Heart right ventricle (tissue), 16 donors: ENCODE data around the gene AGAP1. TPM values are rescaled to one million over a fixed set of nuclear protein-coding genes. Genes with fewer than 3 reads are reported as not detected.

Experiments used
- ATAC-seq, 8 donors: fragments of 200-7000 bp; cut with Tn5 transposase; one replicate each; pipeline ENCODE4 v1.9.1; 2020; ENCODE audit warnings: mild to moderate bottlenecking in 8 of 8, moderate library complexity in 8 of 8, moderate number of reproducible peaks in 1 of 8
- DNase-seq, 2 donors: peaks; one replicate each; pipeline ENCODE4 v3.0.0-alpha.2; 2020
- H3K27ac ChIP-seq, 10 donors: fragments of 200-600 bp; sonication (generic) in 2 of 10; one replicate each; pipeline versions ENCODE4 v1.5.0 to v1.8.0; 2020 to 2022; ENCODE audit warnings: mild to moderate bottlenecking in 3 of 10
- H3K27me3 ChIP-seq, 7 donors: fragments of 200-600 bp; one replicate each; pipeline ENCODE4 v1.8.0; 2021 to 2022; ENCODE audit warnings: mild to moderate bottlenecking in 2 of 7
- H3K36me3 ChIP-seq, 9 donors: fragments of 200-600 bp; sonication (generic) in 1 of 9; one replicate each; pipeline versions ENCODE4 v1.5.0 to v1.8.0; 2020 to 2022; ENCODE audit warnings: mild to moderate bottlenecking in 2 of 9
- H3K4me1 ChIP-seq, 9 donors: fragments of 200-600 bp; sonication (generic) in 1 of 9; one replicate each; pipeline versions ENCODE4 v1.5.0 to v1.8.0; 2020 to 2022; ENCODE audit warnings: mild to moderate bottlenecking in 4 of 9
- H3K4me3 ChIP-seq, 10 donors: fragments of 200-600 bp; sonication (generic) in 2 of 10; one replicate each; pipeline versions ENCODE4 v1.5.0 to v1.8.0; 2020 to 2022; ENCODE audit warnings: mild to moderate bottlenecking in 7 of 10, moderate library complexity in 2 of 10
- H3K9me3 ChIP-seq, 11 donors: fragments of 200-600 bp in 10 of 11; sonication (generic) in 2 of 11; one replicate each; pipeline versions ENCODE4 v1.5.0 to v1.8.0; 2013 to 2022; ENCODE audit warnings: mild to moderate bottlenecking in 2 of 11, control low read depth in 1 of 11, moderate library complexity in 1 of 11
- CTCF ChIP-seq, 9 donors: fragments of 200-600 bp; sonication (generic) in 2 of 9; IDR thresholded peaks; one replicate each; pipeline versions ENCODE4 v1.5.0 to v1.8.0; 2021 to 2022; ENCODE audit warnings: antibody characterized with exemption in 9 of 9, mild to moderate bottlenecking in 5 of 9, moderate library complexity in 1 of 9
- WGBS, 2 donors: extraction: QIAGEN DNeasy Blood & Tissue Kit; methylation state at CpG; one replicate each; pipeline ENCODE4 v1.1.7; 2013; ENCODE audit warnings: inconsistent platforms in 1 of 2; 5-methylcytosine and 5-hydroxymethylcytosine counted together
- intact Hi-C, 10 donors: fragments of 100-400 bp; cut with DNase I; formaldehyde crosslinking; loops; one replicate each; pipeline versions ENCODE4 v1.11.1 to v1.14.2; 2022
- polyA plus RNA-seq, 2 donors: library from polyadenylated mRNA; stranded (reverse); fragments of 200-250 nt; gene quantifications; one replicate each; pipeline ENCODE4 v1.2.3, GENCODE V29; 2013
- total RNA-seq, 10 donors: library from RNA; stranded (reverse); fragmentation: NEBNext Ultra II Directional in 3 of 10; extraction: Animal tissue kit (Norgen Biotek cat#: 25700) in 3 of 10; gene quantifications; one replicate each; pipeline versions ENCODE4 v1.2.1 to v1.2.4, GENCODE V29; 2021 to 2023
- donor health status: Arrhythmogenic right ventricular cardiomyopathy.
- donor health status: ischemic (EF 13 %, LVEDD 7.1; RV severe dilation, severe dysfunction).
- donor health status: healthy with polysubstance abuse.
- donor health status: DM: no; HTN: yes; CAD: no.
- donor health status: DM: no; HTN: no; CAD: no.
- donor health status: ischemic (EF 25% LVEDD 6.9; RV normal size, moderate dysfunction).
- donor health status: ischemic (EF 25% LVEDD 5.7; RV mildly dilated, moderate dysfunction).
- donor health status: healthy.
- donor health status: DM: yes; HTN: yes; CAD: no.
- donor health status: Ischemic cardiomyopathy.
- donor health status: ischemic (EF 35%, LVEDD 5.7; RV mildly dilated, moderate dysfunction).
- donor health status: nonischemic (EF 11% LVEDD 7.7; RV severe dilation, severe dysfunction).
- donor health status: DM: yes; HTN: yes; CAD: no.
- donor health status: PGD.
- donor health status: ischemic (EF 29% LVEDD 5.4; RV normal size, mild dysfunction).
- donor health status: nonischemic (EF 23%, LVEDD 6.1; RV moderate dilation, normal function).

Gene AGAP1
- total and polyA plus RNA-seq, 12 donors, result 3.5 to 29.2 (median 19.4) TPM

- WGBS, 2 donors, result 95 to 100% methylated on average over 1 of the region's 1 CpG
- Histone ChIP-seq H3K4me3 (no peak overlapping the region), H3K9me3 (peaks cover 0 to 4% (median 0%) of the 10 kb centered on the region in 11 donors), H3K36me3 (peaks cover 0 to 16% (median 0%) of the 10 kb centered on the region in 9 donors), H3K27ac (no peak overlapping the region), H3K4me1 (no peaks in the 10 kb centered on the region), H3K27me3 (no peaks in the 10 kb centered on the region)
- DNase-seq (no peak), ATAC-seq (no peak)
- intact Hi-C loops, result loop anchor here in 1 of 10 donors (10.0 kb wide), 1 partner anchor 213 kb away; no protein-coding TSS in a partner anchor
- no peak for TF ChIP-seq CTCF (IDR thresholded peaks at IDR 0.05)
Observed at GRCh38 chr2:235831755-235832154, 337.9 kb downstream of the AGAP1 start.

GRCh38 chr2:235832941-235833340, 339.1 kb downstream of the AGAP1 start:
- peaks cover 0 to 4% (median 0%) of the 10 kb centered on the region in 9 donors for H3K36me3 ChIP-seq
- H3K4me1 ChIP-seq, result no peaks in the 10 kb centered on the region
- H3K27me3 ChIP-seq, result no peaks in the 10 kb centered on the region
- intact Hi-C loops, result loop anchor here in 1 of 10 donors (10.0 kb wide), 1 partner anchor 212 kb away; no protein-coding TSS in a partner anchor
- H3K9me3 ChIP-seq, result peaks cover 0 to 4% (median 0%) of the 10 kb centered on the region in 11 donors
- no peak for DNase-seq
- no peak overlapping the region for H3K4me3 ChIP-seq
- H3K27ac ChIP-seq, result no peak overlapping the region
- ATAC-seq, result no peak
- WGBS, 2 donors, result 95 to 96% methylated on average over 14 of the region's 14 CpGs
- no peak for TF ChIP-seq CTCF (IDR thresholded peaks at IDR 0.05)

GRCh38 chr2:235833971-235834620, 340.3 kb downstream of the AGAP1 start:
- H3K4me1 ChIP-seq, result no peaks in the 10 kb centered on the region
- no peak for TF ChIP-seq CTCF (IDR thresholded peaks at IDR 0.05)
- peaks cover 0 to 4% (median 0%) of the 10 kb centered on the region in 11 donors for H3K9me3 ChIP-seq
- peaks cover 0 to 4% (median 0%) of the 10 kb centered on the region in 9 donors for H3K36me3 ChIP-seq
- no peak overlapping the region for H3K27ac ChIP-seq
- H3K4me3 ChIP-seq, result no peak overlapping the region
- no peak for DNase-seq
- no peaks in the 10 kb centered on the region for H3K27me3 ChIP-seq
- no peak for ATAC-seq
- 93 to 95% methylated on average over 11 of the region's 11 CpGs for WGBS, 2 donors
- intact Hi-C loops, result loop anchor here in 1 of 10 donors (10.0 kb wide), 1 partner anchor 211 kb away; no protein-coding TSS in a partner anchor

- ATAC-seq (no peak), DNase-seq (no peak)
- no peaks in the 10 kb centered on the region for H3K4me1 ChIP-seq
- H3K36me3 ChIP-seq, result peaks cover 0 to 4% (median 0%) of the 10 kb centered on the region in 9 donors
- no peaks in the 10 kb centered on the region for H3K27me3 ChIP-seq
- H3K27ac ChIP-seq, result no peak overlapping the region
- peaks cover 0 to 4% (median 0%) of the 10 kb centered on the region in 11 donors for H3K9me3 ChIP-seq
- 96 to 98% methylated on average over 16 of the region's 16 CpGs for WGBS, 2 donors
- H3K4me3 ChIP-seq, result no peak overlapping the region
- intact Hi-C loops, result loop anchor here in 1 of 10 donors (10.0 kb wide), 1 partner anchor 210 kb away; no protein-coding TSS in a partner anchor
- no peak for TF ChIP-seq CTCF (IDR thresholded peaks at IDR 0.05)
Observed at GRCh38 chr2:235834781-235835180, 340.9 kb downstream of the AGAP1 start.
